ENCODE data around the gene GRID2IP.
A peak's percentile ranks its signal among the peaks of the same experiment; 100 is the strongest.

- TF ChIP-seq CTCF (conservative IDR thresholded peaks at IDR 0.05; ENCODE audit: low read depth, low read length) (peak; percentile 58), EZH2 (IDR thresholded peaks at IDR 0.05; ENCODE audit: borderline replicate concordance, low read depth, low read length, poor library complexity, severe bottlenecking) (no peak)
Measured at GRCh38 chr7:6558837-6559236, 7.6 kb upstream of the GRID2IP start.
